Pancreas (tissue), 10 donors: ENCODE results near the gene SDHA. TPM values are rescaled to one million over a fixed set of nuclear protein-coding genes. Genes with fewer than 3 reads are reported as not detected.
A peak's percentile ranks its signal among the peaks of the same experiment; 100 is the strongest.
"Not testable (repeated sequence)": the region's sequence is repeated elsewhere in the genome, so short reads cannot be mapped to it uniquely, and the experiment has no call there.

Experiments used
- ATAC-seq, 4 donors: fragments of 200-7000 bp; cut with Tn5 transposase; one replicate each; pipeline versions ENCODE4 v1.8.0 to v1.9.1; 2020; ENCODE audit warnings: mild to moderate bottlenecking in 4 of 4, moderate library complexity in 4 of 4
- DNase-seq, 6 donors: peaks; one replicate each; pipeline ENCODE4 v3.0.0-alpha.2; 2020
- FAIRE-seq: peaks from 2 replicates; lab custom pipeline; 2012; peaks lifted over from hg19 to GRCh38; lab: Jason Lieb, UNC
- H3K27ac ChIP-seq, 4 donors: fragments of 200-600 bp; sonication (generic); 1 replicate in 3 of 4; 2 replicates in 1 of 4; pipeline versions ENCODE4 v1.5.0 to v1.8.0; 2020
- H3K27me3 ChIP-seq, 4 donors: fragments of 200-600 bp; one replicate each; pipeline ENCODE4 v1.8.0; 2021
- H3K36me3 ChIP-seq, 3 donors: fragments of 200-600 bp; sonication (generic) in 1 of 3; one replicate each; pipeline versions ENCODE4 v1.5.0 to v1.8.0; 2020 to 2021
- H3K4me1 ChIP-seq, 3 donors: fragments of 200-600 bp; one replicate each; pipeline ENCODE4 v1.8.0; 2021
- H3K4me3 ChIP-seq, 4 donors: fragments of 200-600 bp; sonication (generic) in 2 of 4; one replicate each; pipeline versions ENCODE4 v1.5.0 to v1.8.0; 2020 to 2021
- H3K9me3 ChIP-seq, 4 donors: fragments of 200-600 bp; one replicate each; pipeline ENCODE4 v1.8.0; 2021
- WGBS, 2 donors: extraction: QIAGEN DNeasy Blood & Tissue Kit; methylation state at CpG; one replicate each; pipeline ENCODE4 v1.1.7; 2013; 5-methylcytosine and 5-hydroxymethylcytosine counted together
- intact Hi-C, 3 donors: fragments of 100-400 bp; cut with DNase I; formaldehyde crosslinking; loops; one replicate each; pipeline versions ENCODE4 v1.11.1 to v1.14.2; 2022
- polyA plus RNA-seq, 2 donors: library from polyadenylated mRNA; stranded (reverse); fragments of 200-250 nt; gene quantifications; one replicate each; pipeline ENCODE4 v1.2.3, GENCODE V29; 2013
- total RNA-seq, 6 donors: library from RNA; stranded (reverse); fragmentation: NEBNext Ultra II Directional in 4 of 6; extraction: Animal tissue kit (Norgen Biotek cat#: 25700) in 4 of 6; gene quantifications; one replicate each; pipeline versions ENCODE4 v1.2.1 to v1.2.4, GENCODE V29; 2021 to 2023
- TF ChIP-seq, protein P1 (sequence below), 4 donors: fragments of 200-600 bp; sonication (generic) in 3 of 4; IDR thresholded peaks; one replicate each; pipeline versions ENCODE4 v1.5.0 to v1.8.0; 2021; ENCODE audit warnings: antibody characterized with exemption in 4 of 4
- donor health status: healthy with polysubstance abuse.
- donor health status: DM: no; HTN: no; CAD: no; lungs with moderate emphysema.
- donor health status: DM: no; HTN: no; CAD: no.
- donor health status: control.
- donor health status: control.
- donor health status: Bipolar disorder and iron deficiency.
- donor health status: DM: yes; HTN: yes; CAD: no.
- donor health status: DM: no; HTN: no; CAD: no.
- donor health status: DM: no; HTN: no; CAD: no.
- donor health status: DM: yes; HTN: yes; CAD: no.

SDHA gene
- total and polyA plus RNA-seq, 8 donors = 37.9 to 69.4 (median 53.1) TPM

DNA sequence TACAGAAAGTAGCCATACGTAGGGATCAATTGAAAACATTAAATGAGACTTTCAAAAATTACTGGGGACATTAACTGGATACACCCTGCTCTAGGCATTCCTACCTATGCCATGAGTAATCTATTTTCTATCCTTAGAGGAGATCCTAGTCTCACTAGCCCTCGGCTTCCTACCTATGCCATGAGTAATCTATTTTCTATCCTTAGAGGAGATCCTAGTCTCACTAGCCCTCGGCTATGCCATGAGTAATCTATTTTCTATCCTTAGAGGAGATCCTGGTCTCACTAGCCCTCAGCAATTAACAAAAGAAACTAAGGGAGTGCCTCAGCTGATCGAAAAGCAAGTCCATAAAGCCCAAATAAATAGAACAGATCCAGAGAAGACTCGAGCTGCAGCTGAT, 27.6 kb downstream of the SDHA start:
- ATAC-seq, FAIRE-seq, H3K4me3 ChIP-seq, H3K27ac ChIP-seq, DNase-seq, H3K4me1 ChIP-seq, H3K27me3 ChIP-seq, H3K9me3 ChIP-seq, intact Hi-C loops: not testable (repeated sequence)
- peaks cover 0 to 31% (median 4%) of the 10 kb centered on the region in 3 donors for H3K36me3 ChIP-seq
- WGBS, 2 donors = 82 to 92% methylated on average over 5 of the region's 5 CpGs

DNA sequence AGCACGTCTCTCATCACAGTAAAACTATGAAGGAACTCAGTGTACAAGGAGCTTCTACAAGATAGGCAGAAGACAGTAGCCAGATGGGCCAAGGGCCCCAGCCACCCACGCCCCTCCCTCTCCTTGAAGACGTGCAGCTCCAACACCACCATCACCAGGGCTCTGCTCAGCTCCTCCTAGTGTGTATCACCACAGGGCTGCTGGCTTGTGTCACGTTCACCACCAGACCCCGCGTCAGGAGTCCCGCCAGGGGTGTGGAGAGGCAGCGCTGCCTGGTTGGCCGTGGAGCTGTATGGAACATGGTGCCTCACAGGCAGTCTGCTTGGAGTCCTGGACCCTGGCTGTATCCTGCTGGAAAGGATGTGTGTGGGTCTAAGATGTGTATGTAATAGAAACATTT, 32.3 kb downstream of the SDHA start:
- ATAC-seq = not testable (repeated sequence)

DNA sequence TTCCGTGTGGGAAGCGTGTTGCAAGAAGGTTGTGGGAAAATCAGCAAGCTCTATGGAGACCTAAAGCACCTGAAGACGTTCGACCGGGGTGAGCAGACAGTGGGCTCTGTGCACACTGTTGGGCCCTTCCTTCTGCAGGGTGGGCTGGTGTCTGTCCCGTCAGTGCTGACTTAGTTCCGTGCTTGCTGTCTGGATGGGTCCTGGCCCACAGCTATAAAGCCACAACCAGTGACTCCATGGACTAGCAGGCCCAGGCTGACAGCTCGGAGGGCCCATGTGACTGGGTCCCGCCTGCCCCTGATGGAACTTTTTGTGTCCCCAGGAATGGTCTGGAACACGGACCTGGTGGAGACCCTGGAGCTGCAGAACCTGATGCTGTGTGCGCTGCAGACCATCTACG, 32.9 kb downstream of the SDHA start:
- H3K4me3 ChIP-seq, H3K4me1 ChIP-seq, H3K9me3 ChIP-seq, DNase-seq, FAIRE-seq, intact Hi-C loops, H3K27me3 ChIP-seq: not testable (repeated sequence)
- Histone ChIP-seq H3K27ac (peak overlapping the region in 2 of 4 donors; percentile 17 to 80), H3K36me3 (peaks cover 0 to 26% (median 4%) of the 10 kb centered on the region in 3 donors)
- 96 to 99% methylated on average over 8 to 10 of the region's 12 CpGs for WGBS, 2 donors
- ATAC-seq = peak in 1 of 4 donors; percentile 27

More for the DNA sequence above, 32.3 kb downstream of the SDHA start:
- H3K4me3 ChIP-seq, intact Hi-C loops, H3K27me3 ChIP-seq, FAIRE-seq, H3K27ac ChIP-seq, DNase-seq, H3K9me3 ChIP-seq, H3K4me1 ChIP-seq: not testable (repeated sequence)
- 93 to 96% methylated on average over 6 to 9 of the region's 9 CpGs for WGBS, 2 donors
- H3K36me3 ChIP-seq = peaks cover 0 to 26% (median 4%) of the 10 kb centered on the region in 3 donors

DNA sequence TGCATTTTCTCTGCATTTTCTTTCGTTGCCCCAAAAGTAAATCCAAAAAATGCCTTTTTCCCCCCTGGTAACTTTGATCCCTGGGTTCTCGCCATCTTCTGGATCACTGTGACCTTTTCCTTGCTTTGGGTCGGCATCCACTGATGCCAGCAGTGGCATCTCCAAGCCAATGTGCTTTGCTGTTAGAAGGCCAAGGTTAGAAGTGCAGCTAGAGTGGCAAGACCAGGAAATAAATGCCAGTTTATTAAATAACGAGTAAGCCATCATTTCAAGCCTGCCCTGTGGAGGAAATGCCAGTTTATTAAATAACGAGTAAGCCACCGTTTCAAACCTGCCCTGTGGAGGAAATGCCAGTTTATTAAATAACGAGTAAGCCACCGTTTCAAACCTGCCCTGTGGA, 33.4 kb downstream of the SDHA start:
- H3K27ac ChIP-seq = peak overlapping the region in 3 of 4 donors; percentile 17 to 80 (median 73)
- FAIRE-seq = not testable (repeated sequence)
- peak; percentile 30 to 66 (median 36) for ATAC-seq

DNA sequence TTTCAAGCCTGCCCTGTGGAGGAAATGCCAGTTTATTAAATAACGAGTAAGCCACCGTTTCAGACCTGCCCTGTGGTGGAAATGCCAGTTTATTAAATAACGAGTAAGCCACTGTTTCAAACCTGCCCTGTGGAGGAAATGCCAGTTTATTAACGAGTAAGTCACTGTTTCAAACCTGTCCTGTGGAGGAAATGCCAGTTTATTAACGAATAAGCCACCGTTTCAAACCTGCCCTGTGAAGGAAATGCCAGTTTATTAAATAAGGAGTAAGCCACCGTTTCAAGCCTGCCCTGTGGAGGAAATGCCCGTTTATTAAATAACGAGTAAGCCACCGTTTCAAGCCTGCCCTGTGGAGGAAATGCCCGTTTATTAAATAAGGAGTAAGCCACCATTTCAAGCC, 33.9 kb downstream of the SDHA start:
- intact Hi-C loops, DNase-seq, FAIRE-seq, H3K27me3 ChIP-seq, H3K4me1 ChIP-seq, H3K4me3 ChIP-seq, H3K9me3 ChIP-seq, ATAC-seq: not testable (repeated sequence)
- Histone ChIP-seq H3K27ac (peak overlapping the region; percentile 39 to 80 (median 69)), H3K36me3 (peaks cover 0 to 36% (median 4%) of the 10 kb centered on the region in 3 donors)
- 53 to 64% methylated on average over 11 of the region's 11 CpGs for WGBS, 2 donors

More for the DNA sequence above, 33.4 kb downstream of the SDHA start:
- WGBS, 2 donors = 62% methylated on average over 8 of the region's 8 CpGs
- peaks cover 0 to 31% (median 4%) of the 10 kb centered on the region in 3 donors for H3K36me3 ChIP-seq
- H3K27me3 ChIP-seq, DNase-seq, H3K4me1 ChIP-seq, intact Hi-C loops, H3K4me3 ChIP-seq, H3K9me3 ChIP-seq: not testable (repeated sequence)

DNA sequence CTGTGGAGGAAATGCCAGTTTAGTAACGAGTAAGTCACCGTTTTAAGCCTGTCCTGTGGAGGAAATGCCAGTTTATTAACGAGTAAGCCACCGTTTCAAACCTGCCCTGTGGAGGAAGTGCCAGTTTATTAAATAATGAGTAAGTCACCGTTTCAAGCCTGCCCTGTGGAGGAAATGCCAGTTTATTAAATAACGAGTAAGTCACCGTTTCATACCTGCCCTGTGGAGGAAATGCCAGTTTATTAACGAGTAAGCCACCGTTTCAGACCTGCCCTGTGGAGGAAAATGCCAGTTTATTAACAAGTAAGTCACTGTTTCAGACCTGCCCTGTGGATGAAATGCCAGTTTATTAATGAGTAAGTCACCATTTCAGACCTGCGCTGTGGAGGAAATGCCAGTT, 34.4 kb downstream of the SDHA start:
- no peaks in the 10 kb centered on the region for H3K27me3 ChIP-seq
- peak overlapping the region; percentile 39 to 80 (median 69) for H3K27ac ChIP-seq
- no peaks in the 10 kb centered on the region for H3K9me3 ChIP-seq
- DNase-seq (no peak), FAIRE-seq (no peak), ATAC-seq (no peak)
- TF ChIP-seq, protein P1, sequence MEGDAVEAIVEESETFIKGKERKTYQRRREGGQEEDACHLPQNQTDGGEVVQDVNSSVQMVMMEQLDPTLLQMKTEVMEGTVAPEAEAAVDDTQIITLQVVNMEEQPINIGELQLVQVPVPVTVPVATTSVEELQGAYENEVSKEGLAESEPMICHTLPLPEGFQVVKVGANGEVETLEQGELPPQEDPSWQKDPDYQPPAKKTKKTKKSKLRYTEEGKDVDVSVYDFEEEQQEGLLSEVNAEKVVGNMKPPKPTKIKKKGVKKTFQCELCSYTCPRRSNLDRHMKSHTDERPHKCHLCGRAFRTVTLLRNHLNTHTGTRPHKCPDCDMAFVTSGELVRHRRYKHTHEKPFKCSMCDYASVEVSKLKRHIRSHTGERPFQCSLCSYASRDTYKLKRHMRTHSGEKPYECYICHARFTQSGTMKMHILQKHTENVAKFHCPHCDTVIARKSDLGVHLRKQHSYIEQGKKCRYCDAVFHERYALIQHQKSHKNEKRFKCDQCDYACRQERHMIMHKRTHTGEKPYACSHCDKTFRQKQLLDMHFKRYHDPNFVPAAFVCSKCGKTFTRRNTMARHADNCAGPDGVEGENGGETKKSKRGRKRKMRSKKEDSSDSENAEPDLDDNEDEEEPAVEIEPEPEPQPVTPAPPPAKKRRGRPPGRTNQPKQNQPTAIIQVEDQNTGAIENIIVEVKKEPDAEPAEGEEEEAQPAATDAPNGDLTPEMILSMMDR (IDR thresholded peaks at IDR 0.05) = no peak
- intact Hi-C loops = no loop called here
- H3K4me1 ChIP-seq = no peaks in the 10 kb centered on the region
- H3K36me3 ChIP-seq = peaks cover 0 to 41% (median 2%) of the 10 kb centered on the region in 3 donors
- 51 to 64% methylated on average over 10 of the region's 10 CpGs for WGBS, 2 donors
- H3K4me3 ChIP-seq = no peak overlapping the region

DNA sequence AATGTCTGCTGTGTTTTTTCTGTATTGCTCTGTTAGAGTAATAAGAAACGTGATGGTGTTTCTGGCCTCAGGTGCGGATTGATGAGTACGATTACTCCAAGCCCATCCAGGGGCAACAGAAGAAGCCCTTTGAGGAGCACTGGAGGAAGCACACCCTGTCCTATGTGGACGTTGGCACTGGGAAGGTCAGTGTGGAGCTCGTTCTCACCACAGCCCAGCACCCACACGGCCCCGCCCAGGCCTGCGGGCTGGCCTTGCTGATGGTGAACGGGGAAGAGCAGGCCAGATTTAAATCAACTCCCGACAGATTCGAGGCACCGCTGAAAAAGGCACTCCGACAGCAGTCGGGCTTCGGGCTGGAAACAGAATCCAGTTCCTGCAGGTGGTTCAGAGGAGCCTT, 36.2 kb downstream of the SDHA start:
- FAIRE-seq, H3K27ac ChIP-seq, H3K9me3 ChIP-seq, DNase-seq, H3K4me1 ChIP-seq, ATAC-seq, intact Hi-C loops, H3K4me3 ChIP-seq, H3K27me3 ChIP-seq: not testable (repeated sequence)
- 95 to 97% methylated on average over 12 to 14 of the region's 15 CpGs for WGBS, 2 donors
- peaks cover 0 to 27% (median 0%) of the 10 kb centered on the region in 3 donors for H3K36me3 ChIP-seq

DNA sequence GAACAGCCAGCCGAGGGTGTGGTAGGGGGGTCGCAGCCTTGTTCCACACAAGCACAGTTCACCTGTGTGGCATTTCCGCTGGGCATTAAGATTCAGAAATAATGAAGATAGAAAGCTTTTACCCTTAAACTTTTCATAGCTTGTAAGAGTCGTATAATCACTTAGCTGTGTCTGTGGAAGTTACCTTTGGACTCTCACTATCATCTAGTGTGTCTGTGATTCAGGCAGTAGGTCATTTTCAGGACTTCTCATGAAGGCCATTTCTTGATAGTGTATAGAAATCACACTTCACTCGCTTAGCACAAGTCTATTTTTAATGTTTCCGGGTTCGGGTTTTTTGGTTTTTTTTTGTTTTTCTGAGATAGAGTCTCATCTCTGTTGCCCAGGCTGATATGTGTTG, 37.0 kb downstream of the SDHA start:
- H3K9me3 ChIP-seq, H3K4me3 ChIP-seq, intact Hi-C loops, DNase-seq, H3K4me1 ChIP-seq, H3K27ac ChIP-seq, H3K27me3 ChIP-seq, ATAC-seq, FAIRE-seq: not testable (repeated sequence)
- 92 to 95% methylated on average over 7 of the region's 7 CpGs for WGBS, 2 donors
- H3K36me3 ChIP-seq = peaks cover 0 to 26% (median 0%) of the 10 kb centered on the region in 3 donors

DNA sequence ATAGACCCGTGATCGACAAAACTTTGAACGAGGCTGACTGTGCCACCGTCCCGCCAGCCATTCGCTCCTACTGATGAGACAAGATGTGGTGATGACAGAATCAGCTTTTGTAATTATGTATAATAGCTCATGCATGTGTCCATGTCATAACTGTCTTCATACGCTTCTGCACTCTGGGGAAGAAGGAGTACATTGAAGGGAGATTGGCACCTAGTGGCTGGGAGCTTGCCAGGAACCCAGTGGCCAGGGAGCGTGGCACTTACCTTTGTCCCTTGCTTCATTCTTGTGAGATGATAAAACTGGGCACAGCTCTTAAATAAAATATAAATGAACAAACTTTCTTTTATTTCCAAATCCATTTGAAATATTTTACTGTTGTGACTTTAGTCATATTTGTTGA, 38.2 kb downstream of the SDHA start:
- 67 to 85% methylated on average over 8 of the region's 8 CpGs for WGBS, 2 donors
- intact Hi-C loops, H3K27ac ChIP-seq, H3K4me1 ChIP-seq, DNase-seq, H3K4me3 ChIP-seq, FAIRE-seq, H3K9me3 ChIP-seq, H3K27me3 ChIP-seq: not testable (repeated sequence)
- peaks cover 0 to 26% (median 0%) of the 10 kb centered on the region in 3 donors for H3K36me3 ChIP-seq
- peak in 1 of 4 donors; percentile 77 for ATAC-seq
